ACC112 (cell line): ENCODE measurements around the gene SLC39A11.
"Not testable (repeated sequence)": the region's sequence is repeated elsewhere in the genome, so short reads cannot be mapped to it uniquely, and the experiment has no call there.

Experiments
- H2AFZ ChIP-seq: fragments of 200-600 bp; sonication (generic); one replicate; pipeline ENCODE4 v1.6.0; 2017; ENCODE audit warnings: antibody characterized with exemption, low read length; ENCODE audit not compliant: unreplicated experiment
- H3K27ac ChIP-seq: fragments of 200-600 bp; sonication (generic); 2 replicates; pipeline ENCODE4 v1.5.1; 2014; ENCODE audit warnings: low read depth, mild to moderate bottlenecking, antibody characterized with exemption, low read length, moderate library complexity
- H3K27me3 ChIP-seq: fragments of 200-600 bp; sonication (generic); 2 replicates; pipeline ENCODE4 v1.6.1; 2014; ENCODE audit warnings: mild to moderate bottlenecking, antibody characterized with exemption, low read length, moderate library complexity, mixed read lengths; ENCODE audit not compliant: insufficient read depth
- H3K36me3 ChIP-seq: fragments of 200-600 bp; sonication (generic); 2 replicates; pipeline ENCODE4 v1.6.1; 2016; ENCODE audit warnings: mild to moderate bottlenecking, antibody characterized with exemption, low read length, moderate library complexity, mixed read lengths; ENCODE audit not compliant: insufficient read depth
- H3K4me1 ChIP-seq: fragments of 200-600 bp; sonication (generic); one replicate; pipeline ENCODE4 v1.6.1; 2016; ENCODE audit warnings: low read length, mixed read lengths; ENCODE audit not compliant: insufficient read depth, unreplicated experiment, control insufficient read depth
- H3K4me3 ChIP-seq: fragments of 200-600 bp; sonication (generic); 2 replicates; pipeline ENCODE4 v1.5.1; 2014; ENCODE audit warnings: mild to moderate bottlenecking, low read depth, low read length
- H3K79me2 ChIP-seq: fragments of 200-600 bp; sonication (generic); one replicate; pipeline ENCODE4 v1.6.0; 2016; ENCODE audit warnings: low read length; ENCODE audit not compliant: control insufficient read depth, unreplicated experiment, insufficient read depth

Gene SLC39A11

GRCh38 chr17:72898725-72899124, 193.8 kb downstream of the SLC39A11 start:
- Histone ChIP-seq H3K4me3 (no peak overlapping the region), H3K36me3 (no peaks in the 10 kb centered on the region), H2AFZ (no peak overlapping the region), H3K4me1 (no peaks in the 10 kb centered on the region), H3K27me3 (no peaks in the 10 kb centered on the region), H3K79me2 (no peaks in the 10 kb centered on the region), H3K27ac (no peak overlapping the region)

GRCh38 chr17:72896288-72896687, 196.2 kb downstream of the SLC39A11 start:
- not testable (repeated sequence) for H3K36me3 ChIP-seq, H3K27me3 ChIP-seq, H3K79me2 ChIP-seq, H3K4me1 ChIP-seq, H2AFZ ChIP-seq, H3K4me3 ChIP-seq, H3K27ac ChIP-seq

GRCh38 chr17:72891627-72892026, 200.9 kb downstream of the SLC39A11 start:
- no peaks in the 10 kb centered on the region for H3K36me3 ChIP-seq
- H3K79me2 ChIP-seq = no peaks in the 10 kb centered on the region
- H3K4me3 ChIP-seq = no peak overlapping the region
- H3K27me3 ChIP-seq = no peaks in the 10 kb centered on the region
- H3K4me1 ChIP-seq = peaks cover 9% of the 10 kb centered on the region
- H3K27ac ChIP-seq = no peak overlapping the region
- H2AFZ ChIP-seq = no peak overlapping the region

- no peak overlapping the region for H3K4me3 ChIP-seq
- no peaks in the 10 kb centered on the region for H3K36me3 ChIP-seq
- no peak overlapping the region for H3K27ac ChIP-seq
- H2AFZ ChIP-seq = no peak overlapping the region
- peaks cover 9% of the 10 kb centered on the region for H3K4me1 ChIP-seq
- no peaks in the 10 kb centered on the region for H3K27me3 ChIP-seq
- no peaks in the 10 kb centered on the region for H3K79me2 ChIP-seq
These were observed 201.8 kb downstream of the SLC39A11 start for GRCh38 chr17:72890711-72891110.

GRCh38 chr17:72887917-72888316, 204.6 kb downstream of the SLC39A11 start:
- Histone ChIP-seq H3K4me3 (no peak overlapping the region), H3K4me1 (peaks cover 8% of the 10 kb centered on the region), H2AFZ (no peak overlapping the region), H3K79me2 (no peaks in the 10 kb centered on the region), H3K27ac (no peak overlapping the region), H3K36me3 (no peaks in the 10 kb centered on the region), H3K27me3 (no peaks in the 10 kb centered on the region)

GRCh38 chr17:72887322-72887721, 205.2 kb downstream of the SLC39A11 start:
- peaks cover 4% of the 10 kb centered on the region for H3K4me1 ChIP-seq
- H3K36me3 ChIP-seq = no peaks in the 10 kb centered on the region
- no peak overlapping the region for H3K4me3 ChIP-seq
- no peaks in the 10 kb centered on the region for H3K27me3 ChIP-seq
- no peak overlapping the region for H3K27ac ChIP-seq
- H3K79me2 ChIP-seq = no peaks in the 10 kb centered on the region
- no peak overlapping the region for H2AFZ ChIP-seq

- H3K79me2 ChIP-seq = no peaks in the 10 kb centered on the region
- no peaks in the 10 kb centered on the region for H3K27me3 ChIP-seq
- no peaks in the 10 kb centered on the region for H3K36me3 ChIP-seq
- no peak overlapping the region for H2AFZ ChIP-seq
- peaks cover 4% of the 10 kb centered on the region for H3K4me1 ChIP-seq
- no peak overlapping the region for H3K4me3 ChIP-seq
- no peak overlapping the region for H3K27ac ChIP-seq
These were observed 205.9 kb downstream of the SLC39A11 start for GRCh38 chr17:72886622-72887021.

GRCh38 chr17:72884066-72884465, 208.4 kb downstream of the SLC39A11 start:
- H3K27me3 ChIP-seq = no peaks in the 10 kb centered on the region
- no peak overlapping the region for H3K4me3 ChIP-seq
- no peak overlapping the region for H3K27ac ChIP-seq
- H2AFZ ChIP-seq = no peak overlapping the region
- H3K36me3 ChIP-seq = no peaks in the 10 kb centered on the region
- no peaks in the 10 kb centered on the region for H3K4me1 ChIP-seq
- H3K79me2 ChIP-seq = no peaks in the 10 kb centered on the region

GRCh38 chr17:72883351-72883750, 209.1 kb downstream of the SLC39A11 start:
- no peak overlapping the region for H3K4me3 ChIP-seq
- no peak overlapping the region for H2AFZ ChIP-seq
- no peaks in the 10 kb centered on the region for H3K4me1 ChIP-seq
- H3K79me2 ChIP-seq = no peaks in the 10 kb centered on the region
- H3K36me3 ChIP-seq = no peaks in the 10 kb centered on the region
- no peaks in the 10 kb centered on the region for H3K27me3 ChIP-seq
- no peak overlapping the region for H3K27ac ChIP-seq

GRCh38 chr17:72882426-72882825, 210.1 kb downstream of the SLC39A11 start:
- Histone ChIP-seq H3K4me1 (no peaks in the 10 kb centered on the region), H3K27ac (no peak overlapping the region), H3K27me3 (no peaks in the 10 kb centered on the region), H2AFZ (no peak overlapping the region), H3K36me3 (no peaks in the 10 kb centered on the region), H3K79me2 (no peaks in the 10 kb centered on the region), H3K4me3 (no peak overlapping the region)

GRCh38 chr17:72879877-72880276, 212.6 kb downstream of the SLC39A11 start:
- H3K27ac ChIP-seq = no peak overlapping the region
- no peaks in the 10 kb centered on the region for H3K79me2 ChIP-seq
- H2AFZ ChIP-seq = no peak overlapping the region
- H3K27me3 ChIP-seq = no peaks in the 10 kb centered on the region
- H3K4me1 ChIP-seq = no peaks in the 10 kb centered on the region
- H3K4me3 ChIP-seq = no peak overlapping the region
- no peaks in the 10 kb centered on the region for H3K36me3 ChIP-seq
